Measurements from ENCODE around the gene PCNX4.

PCNX4 gene

DNA sequence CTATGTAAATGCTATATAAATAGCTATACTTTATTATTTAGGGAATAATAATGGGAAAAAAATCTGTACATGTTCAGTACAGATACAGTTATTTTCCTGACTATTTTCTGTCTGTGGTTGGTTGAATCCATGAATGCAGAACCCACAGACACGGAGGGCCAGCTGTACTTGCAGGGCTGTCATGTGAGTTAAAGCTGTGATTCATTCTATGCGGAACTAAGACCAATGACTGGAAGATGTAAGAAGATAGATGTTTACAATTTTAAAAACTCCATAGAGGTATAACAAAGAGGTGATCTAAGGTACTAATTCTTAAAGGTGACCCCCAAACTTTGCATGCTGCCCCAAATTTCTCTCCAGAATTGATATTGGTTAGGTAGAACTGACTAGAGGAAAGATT is 14.6 kb downstream of the PCNX4 start:
- no peak for DNase-seq

DNA sequence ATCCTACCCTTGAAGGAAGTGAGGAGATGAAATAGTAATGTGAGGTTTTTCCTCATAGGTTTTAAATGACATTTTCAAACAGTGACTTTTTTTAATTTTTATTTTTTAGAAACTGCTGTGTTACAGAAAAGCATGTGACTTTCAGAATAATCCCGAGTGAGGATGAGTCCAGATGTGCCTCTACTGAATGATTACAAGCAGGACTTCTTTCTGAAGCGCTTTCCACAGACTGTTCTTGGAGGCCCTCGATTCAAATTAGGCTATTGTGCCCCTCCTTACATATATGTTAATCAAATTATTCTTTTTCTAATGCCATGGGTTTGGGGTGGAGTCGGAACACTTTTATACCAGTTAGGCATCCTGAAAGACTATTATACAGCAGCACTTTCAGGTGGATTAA is 15.8 kb downstream of the PCNX4 start:
- no peak for DNase-seq

DNA sequence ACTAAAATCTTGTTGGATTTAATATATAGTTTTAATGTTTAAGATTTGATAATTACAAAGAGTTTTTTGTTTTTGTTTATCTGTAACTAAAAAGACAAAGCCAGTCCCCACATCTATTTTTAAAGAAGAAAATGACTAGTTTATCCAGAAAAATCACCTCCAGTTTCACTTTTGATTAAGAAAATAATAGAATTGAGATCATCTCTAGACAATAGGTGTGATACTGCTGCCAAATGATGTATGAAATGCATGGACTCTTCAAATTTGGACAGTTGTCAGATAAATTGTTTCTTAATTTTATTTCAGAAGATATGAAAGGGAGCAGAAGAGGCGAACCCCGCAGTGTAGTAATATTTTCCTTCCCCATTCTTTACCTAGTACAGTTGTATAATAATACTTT is 20.0 kb downstream of the PCNX4 start:
- no peak for DNase-seq

- no peak for DNase-seq
Observed at GRCh38 chr14:60114881-60115280, 23.2 kb downstream of the PCNX4 start.

- DNase-seq: no peak
Observed at GRCh38 chr14:60116181-60116580, 24.5 kb downstream of the PCNX4 start.

- DNase-seq: no peak
Observed at GRCh38 chr14:60125918-60126317, 34.2 kb downstream of the PCNX4 start.

DNA sequence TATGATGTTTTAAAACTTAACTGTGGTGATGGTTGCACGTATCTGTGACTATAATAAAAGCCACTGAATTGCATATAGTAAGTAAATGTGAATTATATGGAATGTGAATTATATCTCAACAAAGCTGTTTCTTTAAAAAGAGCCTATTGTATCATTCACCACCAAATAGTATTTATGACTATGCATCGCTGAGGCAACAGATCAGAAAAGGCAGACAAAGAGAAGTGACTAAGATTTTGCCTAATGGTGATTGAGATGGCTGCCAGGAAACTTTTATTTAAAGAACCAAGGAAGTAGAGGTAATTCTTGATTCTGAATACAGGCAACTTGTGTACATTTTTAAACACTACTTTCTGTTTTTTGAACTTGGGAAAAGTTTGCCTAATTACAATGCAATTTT is 41.8 kb downstream of the PCNX4 start:
- DNase-seq: no peak

DNA sequence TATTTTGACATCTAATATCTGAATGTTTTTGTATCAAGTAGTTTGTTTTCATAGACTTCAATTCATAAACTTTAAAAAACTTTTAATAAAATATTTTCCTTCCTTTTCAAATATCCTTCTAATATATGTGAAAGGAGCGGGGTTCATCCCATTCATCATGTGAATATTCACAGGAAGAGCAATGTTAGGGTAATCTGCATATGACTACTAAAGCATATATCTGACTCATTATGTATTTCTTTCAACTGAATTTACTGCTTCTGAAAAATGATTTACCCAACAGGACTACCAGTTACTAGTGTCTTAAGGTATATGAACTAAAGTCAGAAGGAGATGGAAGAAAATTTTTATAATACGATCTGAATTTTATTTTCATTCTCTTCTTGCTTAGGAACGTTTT is 43.0 kb downstream of the PCNX4 start:
- DNase-seq: no peak

GRCh38 chr14:60151715-60152114 is 60.0 kb downstream of the PCNX4 start:
- peak; percentile 94 for DNase-seq

- DNase-seq: no peak
Observed at GRCh38 chr14:60153991-60154390, 62.3 kb downstream of the PCNX4 start.

DNA sequence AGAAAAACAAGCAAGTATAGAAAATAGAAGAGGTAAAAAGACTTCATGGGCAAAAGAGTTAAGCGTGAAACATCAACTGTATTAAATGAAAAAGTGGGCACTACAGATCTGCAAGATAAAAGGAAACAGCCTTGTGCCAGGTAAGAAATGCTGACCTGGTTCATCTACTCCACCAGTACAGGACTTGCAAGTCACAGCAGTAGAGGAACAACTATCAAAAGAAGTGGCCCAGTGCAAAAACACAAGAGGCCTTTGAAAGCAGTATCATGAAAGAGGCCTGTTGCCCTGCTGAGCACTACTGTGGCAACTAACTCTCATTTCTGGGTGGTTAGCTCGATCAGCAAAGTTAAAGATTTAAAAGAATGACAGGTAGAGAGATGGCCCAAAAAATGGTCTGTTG is 62.9 kb downstream of the PCNX4 start:
- no peak for DNase-seq

- no peak for DNase-seq
Observed at GRCh38 chr14:60160422-60160821, 68.7 kb downstream of the PCNX4 start.

DNA sequence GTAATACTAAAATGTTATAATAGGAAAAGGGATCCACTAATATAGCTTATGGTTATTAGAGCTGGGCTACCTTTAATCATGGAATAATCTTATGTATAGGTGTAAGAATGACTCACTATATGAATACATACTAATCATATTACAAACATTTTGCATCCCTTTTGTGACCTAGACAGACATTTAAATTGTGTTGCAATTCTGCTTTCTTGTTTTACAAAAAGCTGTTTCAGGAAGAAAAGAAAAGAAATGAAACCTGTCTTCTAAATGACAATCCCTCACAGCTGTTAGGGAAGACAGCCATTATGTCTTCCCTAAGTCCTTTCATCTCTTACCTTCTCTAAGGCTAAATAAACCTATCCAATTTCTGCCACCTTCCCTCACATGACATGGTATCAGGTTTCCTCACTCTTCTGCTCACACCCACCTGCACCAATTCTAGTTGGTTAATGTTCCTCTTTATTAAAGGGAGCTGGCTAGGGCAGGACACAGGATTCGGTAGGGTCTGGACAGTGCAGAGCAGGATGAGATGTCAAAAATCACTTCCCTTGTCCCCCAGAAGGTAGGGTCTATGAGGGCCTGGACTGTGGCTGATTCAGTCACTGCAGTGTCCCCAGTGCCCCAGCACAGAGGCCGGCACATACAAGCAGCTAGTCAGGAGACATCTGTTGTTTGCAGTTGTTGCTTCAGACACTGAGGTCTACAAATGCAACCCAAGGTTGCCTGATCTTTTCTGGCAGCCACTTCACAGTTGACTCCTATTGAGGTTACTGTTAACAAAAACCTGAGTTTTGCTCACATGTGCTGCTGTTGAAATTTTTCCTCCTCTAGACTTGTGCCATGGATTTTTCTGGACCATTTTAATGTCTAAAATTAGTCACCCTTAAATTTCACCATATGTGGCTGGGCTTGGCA is 69.7 kb downstream of the PCNX4 start:
- DNase-seq: peak; percentile 45

GRCh38 chr14:60163693-60164092 is 72.0 kb downstream of the PCNX4 start:
- DNase-seq: no peak

DNA sequence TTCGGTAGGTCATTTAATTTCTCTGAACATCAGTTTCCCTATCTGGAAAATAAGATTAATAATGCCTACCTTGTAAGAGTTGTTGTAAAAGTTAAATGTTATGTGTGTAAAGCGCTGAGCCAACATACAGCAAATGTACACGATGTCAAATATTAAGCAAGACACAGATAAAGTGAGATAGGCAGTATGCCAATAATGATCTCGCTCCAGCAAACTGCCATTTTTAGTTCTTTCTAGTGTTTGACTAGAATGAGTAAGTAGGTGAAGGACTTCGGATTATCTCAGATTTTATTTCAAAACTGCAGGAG is 72.6 kb downstream of the PCNX4 start:
- DNase-seq: peak; percentile 52

DNA sequence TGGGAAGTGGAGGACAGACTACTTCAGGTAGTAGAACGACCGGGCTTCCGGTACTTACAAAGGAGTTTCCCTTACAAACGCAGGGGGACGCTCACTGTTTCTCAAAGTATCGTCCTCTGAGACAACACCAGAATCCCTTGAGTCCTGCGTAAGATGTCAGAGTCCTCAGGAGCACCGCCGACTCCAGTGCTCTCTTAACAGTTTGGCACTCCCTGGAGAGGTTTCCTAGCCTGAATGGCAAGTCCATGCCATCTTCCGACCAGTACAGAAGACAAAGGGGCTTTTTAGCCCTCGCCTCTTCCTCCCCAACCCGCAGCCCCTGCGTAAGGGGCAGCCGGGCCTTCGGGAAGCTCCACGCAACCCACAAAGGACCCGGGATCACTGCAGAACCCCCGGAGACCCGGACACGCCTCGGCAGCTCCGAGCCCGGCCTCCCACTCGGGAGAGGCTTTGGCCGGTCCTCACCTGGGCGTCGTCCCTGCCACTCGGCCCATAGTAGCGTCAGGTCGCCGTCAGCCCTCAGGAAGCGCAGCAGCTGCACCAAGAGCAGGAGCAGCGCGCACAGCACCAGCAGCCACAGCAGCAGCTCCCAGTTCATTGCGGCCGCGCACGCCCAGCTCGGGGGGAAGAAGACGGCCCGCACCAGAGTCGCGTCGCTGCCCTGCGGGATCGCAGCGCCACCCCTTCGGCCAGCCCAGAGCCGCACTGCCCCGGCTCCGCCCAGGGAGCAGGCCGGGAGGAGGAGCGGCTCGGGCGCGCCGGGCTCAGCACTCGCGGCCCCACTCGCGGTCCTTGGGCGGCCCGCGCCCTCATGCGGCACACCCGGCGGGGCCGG is 73.2 kb downstream of the PCNX4 start, which contains the start of gene DHRS7:
Gene DHRS7 (minus strand): TSS at position 687 of the 835 bp plus-strand sequence. CDS start 89 bp downstream, at position 598.
- peak; percentile 52 for DNase-seq

GRCh38 chr14:60165547-60165876 is 73.8 kb downstream of the PCNX4 start:
- DNase-seq: no peak

- no peak for DNase-seq
Observed at GRCh38 chr14:60166142-60166541, 74.4 kb downstream of the PCNX4 start.

GRCh38 chr14:60169722-60170121 is 78.0 kb downstream of the PCNX4 start:
- no peak for DNase-seq

GRCh38 chr14:60170948-60171347 is 79.2 kb downstream of the PCNX4 start:
- DNase-seq: no peak

GRCh38 chr14:60171690-60172089 is 80.0 kb downstream of the PCNX4 start:
- DNase-seq: no peak

GRCh38 chr14:60174352-60175254 is 82.9 kb downstream of the PCNX4 start:
- DNase-seq: no peak

DNA sequence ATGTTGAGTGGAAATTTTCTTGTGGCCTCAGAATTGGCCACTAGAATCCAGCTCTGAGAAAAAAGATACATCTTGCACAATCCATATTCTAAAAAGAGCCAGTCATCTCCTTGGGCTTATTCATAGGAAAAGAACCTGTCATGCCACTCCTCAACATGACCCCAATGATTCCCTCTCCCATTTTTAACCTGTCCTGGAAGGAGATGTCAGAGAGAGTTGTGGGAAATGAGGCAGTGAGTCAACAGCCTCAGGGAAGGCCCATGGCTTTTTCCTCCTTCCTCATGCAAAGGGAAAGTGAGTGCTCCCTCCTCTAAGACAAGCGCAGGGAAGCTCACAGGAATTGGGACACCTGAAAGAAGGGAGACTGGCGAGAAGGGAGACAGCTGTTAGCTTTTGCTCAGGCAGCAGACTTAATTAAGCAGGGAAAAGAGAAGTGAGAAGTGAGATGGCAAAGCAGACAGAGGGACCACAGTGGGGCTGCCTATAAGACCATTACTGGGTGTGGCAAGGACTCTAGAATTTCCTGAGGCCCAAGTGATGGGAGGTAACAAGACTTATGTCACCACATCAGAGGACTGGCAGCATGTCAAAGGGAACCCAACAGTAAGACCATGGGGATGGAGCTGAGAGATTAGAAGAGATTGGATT is 83.7 kb downstream of the PCNX4 start:
- DNase-seq: no peak

Measured in NCI-H1694 (cell line).